Breast epithelium (tissue), 3 donors: ENCODE measurements around the gene LYVE1.

ENCODE experiments used
- CTCF ChIP-seq, 3 donors: fragments of 450-650 bp; IDR thresholded peaks; one replicate each; pipeline ENCODE4 v1.5.1; 2016 to 2017; ENCODE audit warnings: antibody characterized with exemption in 3 of 3, mild to moderate bottlenecking in 3 of 3, moderate library complexity in 3 of 3
- POLR2A ChIP-seq: fragments of 450-650 bp; IDR thresholded peaks from one replicate; pipeline ENCODE4 v1.6.1; 2016; ENCODE audit warnings: antibody characterized with exemption, mild to moderate bottlenecking, moderate library complexity

GRCh38 chr11:10566257-10566957 is 2.1 kb downstream of the LYVE1 start:
- TF ChIP-seq CTCF (IDR thresholded peaks at IDR 0.05) = no peak
- TF ChIP-seq POLR2A = no peak
